ENCODE data around the gene TFDP2. TPM values are rescaled to one million over a fixed set of nuclear protein-coding genes. Genes with fewer than 3 reads are reported as not detected.
"Not testable (repeated sequence)": the region's sequence is repeated elsewhere in the genome, so short reads cannot be mapped to it uniquely, and the experiment has no call there.

Gene TFDP2
- total RNA-seq, 6 donors from 2014 or later: 25.1 to 48.5 (median 30.8) TPM

DNA sequence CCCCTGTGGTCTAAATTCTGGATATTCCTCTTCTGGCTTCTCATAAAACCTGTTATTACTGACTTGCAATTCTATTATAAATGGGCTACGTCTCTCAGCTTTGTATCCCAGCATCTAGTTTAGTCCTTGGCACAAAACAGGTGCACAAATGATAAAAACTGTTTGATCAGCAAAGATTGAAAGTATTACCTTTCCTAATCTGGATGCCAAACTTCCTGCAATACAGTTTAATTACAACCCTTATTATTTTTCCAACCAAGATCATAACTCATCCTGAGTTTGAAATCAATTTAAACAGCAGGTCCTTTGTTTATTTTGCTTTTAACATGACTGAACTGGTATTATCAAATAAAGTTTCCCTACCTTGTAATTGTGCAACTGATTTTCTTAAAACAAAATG, 140.3 kb downstream of the TFDP2 start:
- ATAC-seq (ENCODE audit: low FRiP score in 2 of 2): no peak
- Histone ChIP-seq H3K4me3 (no peak overlapping the region), H3K4me1 (no peaks in the 10 kb centered on the region), H3K36me3 (no peaks in the 10 kb centered on the region), H3K27me3 (no peaks in the 10 kb centered on the region), H3K27ac (no peak overlapping the region), H3K9me3 (no peaks in the 10 kb centered on the region)
- WGBS, 2 donors: 81 to 89% methylated on average over 1 of the region's 1 CpG
- TF ChIP-seq, protein P1, sequence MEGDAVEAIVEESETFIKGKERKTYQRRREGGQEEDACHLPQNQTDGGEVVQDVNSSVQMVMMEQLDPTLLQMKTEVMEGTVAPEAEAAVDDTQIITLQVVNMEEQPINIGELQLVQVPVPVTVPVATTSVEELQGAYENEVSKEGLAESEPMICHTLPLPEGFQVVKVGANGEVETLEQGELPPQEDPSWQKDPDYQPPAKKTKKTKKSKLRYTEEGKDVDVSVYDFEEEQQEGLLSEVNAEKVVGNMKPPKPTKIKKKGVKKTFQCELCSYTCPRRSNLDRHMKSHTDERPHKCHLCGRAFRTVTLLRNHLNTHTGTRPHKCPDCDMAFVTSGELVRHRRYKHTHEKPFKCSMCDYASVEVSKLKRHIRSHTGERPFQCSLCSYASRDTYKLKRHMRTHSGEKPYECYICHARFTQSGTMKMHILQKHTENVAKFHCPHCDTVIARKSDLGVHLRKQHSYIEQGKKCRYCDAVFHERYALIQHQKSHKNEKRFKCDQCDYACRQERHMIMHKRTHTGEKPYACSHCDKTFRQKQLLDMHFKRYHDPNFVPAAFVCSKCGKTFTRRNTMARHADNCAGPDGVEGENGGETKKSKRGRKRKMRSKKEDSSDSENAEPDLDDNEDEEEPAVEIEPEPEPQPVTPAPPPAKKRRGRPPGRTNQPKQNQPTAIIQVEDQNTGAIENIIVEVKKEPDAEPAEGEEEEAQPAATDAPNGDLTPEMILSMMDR (IDR thresholded peaks at IDR 0.05): no peak
- no peak for TF ChIP-seq POLR2AphosphoS5 (IDR thresholded peaks at IDR 0.05)
- DNase-seq: no peak

DNA sequence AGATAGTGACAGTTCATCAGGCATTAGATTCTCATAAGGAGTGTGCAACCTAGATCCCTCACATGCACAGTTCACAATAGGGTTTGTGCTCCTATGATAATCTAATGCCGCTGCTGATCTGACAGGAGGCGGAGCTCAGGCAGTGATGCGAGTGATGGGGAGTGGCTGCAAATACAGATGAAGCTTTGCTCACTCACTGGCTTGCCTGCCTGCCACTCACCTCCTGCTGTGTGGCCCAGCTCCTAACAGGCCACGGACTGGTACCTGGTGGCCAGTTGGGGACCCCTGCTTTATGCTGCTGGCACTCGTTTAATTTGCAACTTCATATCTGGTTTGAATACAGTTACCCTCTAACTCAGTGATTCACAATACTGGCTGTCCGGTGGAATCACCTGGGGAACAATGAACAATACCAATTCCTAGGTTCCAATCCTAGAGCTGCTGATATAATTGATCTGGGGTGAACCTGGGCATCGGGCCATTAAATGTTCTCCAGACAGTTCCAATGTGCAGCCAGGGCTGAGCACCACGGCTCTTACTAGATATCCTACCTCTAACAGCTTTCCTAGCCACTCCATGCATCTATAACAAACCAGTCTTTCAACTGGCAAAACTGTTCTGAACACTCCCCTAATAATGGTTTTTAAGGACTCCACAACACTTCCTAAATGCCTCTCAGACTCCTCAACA, 141.5 kb downstream of the TFDP2 start:
- Histone ChIP-seq H3K36me3 (no peaks in the 10 kb centered on the region), H3K4me3 (no peak overlapping the region), H3K27me3 (no peaks in the 10 kb centered on the region), H3K4me1 (no peaks in the 10 kb centered on the region), H3K27ac (no peak overlapping the region), H3K9me3 (no peaks in the 10 kb centered on the region)
- TF ChIP-seq EP300 (IDR thresholded peaks at IDR 0.05) (no peak), POLR2AphosphoS5 (IDR thresholded peaks at IDR 0.05) (no peak), POLR2A (IDR thresholded peaks at IDR 0.05) (no peak)
- TF ChIP-seq, protein P1 (IDR thresholded peaks at IDR 0.05): no peak
- DNase-seq: no peak
- ATAC-seq (ENCODE audit: low FRiP score in 2 of 2): no peak
- WGBS, 2 donors: 89 to 93% methylated on average over 7 to 8 of the region's 8 CpGs

DNA sequence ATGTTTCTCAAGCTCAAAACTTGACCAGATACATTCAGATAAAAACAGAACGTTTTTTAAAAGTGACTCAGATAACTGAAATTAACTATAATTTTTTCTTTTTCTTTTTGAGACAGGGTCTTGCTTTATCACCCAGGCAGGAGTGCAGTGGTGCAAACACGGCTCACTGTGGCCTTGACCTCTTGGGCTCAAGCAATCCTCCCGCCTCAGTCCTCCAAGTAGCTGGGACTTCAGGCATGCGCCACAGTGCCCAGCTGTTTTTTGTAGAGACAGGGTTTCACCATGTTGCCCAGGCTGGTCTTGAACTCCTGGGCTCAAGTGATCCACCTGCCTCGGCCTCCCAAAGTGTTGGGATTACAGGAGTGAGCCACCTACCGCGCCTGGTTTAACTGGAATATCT, 144.4 kb downstream of the TFDP2 start:
- 91 to 98% methylated on average over 7 of the region's 7 CpGs for WGBS, 2 donors
- not testable (repeated sequence) for H3K27me3 ChIP-seq

DNA sequence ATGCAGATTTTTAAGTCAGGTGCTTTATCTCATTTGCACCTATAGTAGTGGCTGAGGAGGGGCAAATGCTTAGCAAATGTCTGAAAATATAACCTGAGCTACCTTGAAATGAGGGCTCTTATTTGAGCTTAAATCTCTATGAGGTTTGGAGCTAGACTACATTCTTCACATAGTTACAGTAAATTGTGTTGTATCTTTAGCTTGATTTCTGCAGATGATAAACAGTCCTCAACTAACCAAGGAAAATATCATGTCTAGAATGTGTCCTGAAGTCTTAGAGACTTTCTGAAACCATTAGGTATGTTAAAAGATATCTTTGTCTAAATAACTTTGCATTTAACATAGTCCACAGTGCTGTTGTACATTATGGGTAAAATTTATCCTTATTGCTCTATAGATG, 145.3 kb downstream of the TFDP2 start:
- TF ChIP-seq POLR2A (IDR thresholded peaks at IDR 0.05) (no peak), EP300 (IDR thresholded peaks at IDR 0.05) (no peak), POLR2AphosphoS5 (IDR thresholded peaks at IDR 0.05) (no peak)
- TF ChIP-seq, protein P1 (IDR thresholded peaks at IDR 0.05): no peak
- DNase-seq (no peak), ATAC-seq (ENCODE audit: low FRiP score in 2 of 2) (no peak)
- Histone ChIP-seq H3K27ac (no peak overlapping the region), H3K4me1 (no peaks in the 10 kb centered on the region), H3K9me3 (no peaks in the 10 kb centered on the region), H3K4me3 (no peak overlapping the region), H3K36me3 (no peaks in the 10 kb centered on the region), H3K27me3 (no peaks in the 10 kb centered on the region)

More for the DNA sequence above, 144.4 kb downstream of the TFDP2 start:
- not testable (repeated sequence) for ATAC-seq (ENCODE audit: low FRiP score in 2 of 2); H3K4me1 ChIP-seq; H3K27ac ChIP-seq; H3K9me3 ChIP-seq; H3K4me3 ChIP-seq; DNase-seq; H3K36me3 ChIP-seq

DNA sequence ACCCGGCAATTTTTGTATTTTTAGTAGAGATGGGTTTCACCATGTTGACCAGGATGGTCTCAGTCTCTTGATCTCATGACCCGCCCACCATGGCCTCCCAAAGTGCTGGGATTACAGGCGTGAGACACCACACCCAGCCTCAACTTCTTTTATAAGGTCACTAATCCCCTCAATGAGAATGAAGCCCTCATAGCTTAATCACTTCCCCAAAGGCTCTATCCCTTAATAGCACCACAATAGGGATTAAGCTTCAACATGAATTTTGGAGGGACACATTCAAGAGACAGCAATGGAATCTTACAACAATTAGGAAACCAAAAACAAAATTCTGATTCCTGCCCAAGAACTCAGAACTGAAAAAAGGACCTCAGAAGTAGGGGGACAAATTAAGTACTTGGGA, 146.1 kb downstream of the TFDP2 start:
- ATAC-seq (ENCODE audit: low FRiP score in 2 of 2): no peak
- 100% methylated on average over 3 of the region's 3 CpGs for WGBS, 2 donors

More for the DNA sequence above, 146.1 kb downstream of the TFDP2 start:
- no peaks in the 10 kb centered on the region for H3K9me3 ChIP-seq
- H3K4me1 ChIP-seq: no peaks in the 10 kb centered on the region
- H3K27ac ChIP-seq: no peak overlapping the region
- no peaks in the 10 kb centered on the region for H3K27me3 ChIP-seq
- DNase-seq: no peak
- H3K4me3 ChIP-seq: no peak overlapping the region
- TF ChIP-seq, protein P1 (IDR thresholded peaks at IDR 0.05): no peak
- TF ChIP-seq EP300 (IDR thresholded peaks at IDR 0.05) (no peak), POLR2A (IDR thresholded peaks at IDR 0.05) (no peak), POLR2AphosphoS5 (IDR thresholded peaks at IDR 0.05) (no peak)
- no peaks in the 10 kb centered on the region for H3K36me3 ChIP-seq
